Osteoblast (primary cell): Measurements from ENCODE around the gene CAV1. TPM values are rescaled to one million over a fixed set of nuclear protein-coding genes. Genes with fewer than 3 reads are reported as not detected.
A peak's percentile ranks its signal among the peaks of the same experiment; 100 is the strongest.

Experiments used
- DNase-seq: peaks from one replicate; pipeline ENCODE4 v3.0.0; 2011; ENCODE audit warnings: low spot score, mixed read lengths; ENCODE audit not compliant: insufficient read length; ENCODE audit errors: missing footprints
- H2AFZ ChIP-seq: 2 replicates; pipeline ENCODE4 v1.6.0; 2011; ENCODE audit warnings: mild to moderate bottlenecking, low read length
- H3K27ac ChIP-seq: 2 replicates; pipeline ENCODE4 v1.5.1; 2011; ENCODE audit warnings: mild to moderate bottlenecking, low read depth, low read length, moderate library complexity
- H3K27me3 ChIP-seq: 2 replicates; pipeline ENCODE4 v1.6.0; 2012; ENCODE audit warnings: mild to moderate bottlenecking, control low read depth, inconsistent platforms, low read length, moderate library complexity; ENCODE audit not compliant: insufficient read depth
- H3K36me3 ChIP-seq: 2 replicates; pipeline ENCODE4 v1.5.1; 2011; ENCODE audit warnings: mild to moderate bottlenecking, low read length, control low read depth, moderate library complexity; ENCODE audit not compliant: insufficient read depth
- H3K4me1 ChIP-seq: 2 replicates; pipeline ENCODE4 v1.5.1; 2011; ENCODE audit warnings: mild to moderate bottlenecking, low read length, control low read depth, moderate library complexity; ENCODE audit not compliant: insufficient read depth
- H3K4me2 ChIP-seq: 2 replicates; pipeline ENCODE4 v1.6.0; 2011; ENCODE audit warnings: mild to moderate bottlenecking, low read length; ENCODE audit not compliant: insufficient read depth
- H3K4me3 ChIP-seq: fragments of 200-600 bp; sonication (generic); 3 replicates; pipeline ENCODE4 v1.5.1; 2012; ENCODE audit warnings: mild to moderate bottlenecking, low read length, inconsistent platforms; ENCODE audit not compliant: insufficient read depth
- H3K79me2 ChIP-seq: 2 replicates; pipeline ENCODE4 v1.6.0; 2012; ENCODE audit warnings: mild to moderate bottlenecking, low read length, control low read depth, inconsistent platforms; ENCODE audit not compliant: insufficient read depth
- H3K9me3 ChIP-seq: 2 replicates; pipeline ENCODE4 v1.5.1; 2011; ENCODE audit warnings: low read depth, low read length, control low read depth
- H4K20me1 ChIP-seq: 2 replicates; pipeline ENCODE4 v1.6.0; 2012; ENCODE audit warnings: mild to moderate bottlenecking, low read length, control low read depth; ENCODE audit not compliant: insufficient read depth
- total RNA-seq: library from RNA; depleted of rRNA; stranded (reverse); fragments of >200 nt; gene quantifications from 2 replicates; pipeline ENCODE4 v1.2.3, GENCODE V29; 2012
- TF ChIP-seq, protein P1 (sequence below): IDR thresholded peaks from 2 replicates; pipeline ENCODE4 v1.5.1; 2011; ENCODE audit warnings: mild to moderate bottlenecking, low read depth, low read length, moderate library complexity; ENCODE audit errors: extremely low read depth

Gene CAV1
- total RNA-seq, 1 donor: 337 TPM

GRCh38 chr7:116528008-116528789 lies 3.4 kb downstream of the CAV1 start:
- Histone ChIP-seq H3K4me3 (peak overlapping the region; percentile 96), H3K27ac (peak overlapping the region; percentile 86), H4K20me1 (peaks cover 3% of the 10 kb centered on the region), H3K9me3 (no peaks in the 10 kb centered on the region), H3K27me3 (no peaks in the 10 kb centered on the region), H3K36me3 (peaks cover 31% of the 10 kb centered on the region), H2AFZ (no peak overlapping the region), H3K79me2 (peaks cover 79% of the 10 kb centered on the region), H3K4me2 (peak overlapping the region; percentile 96), H3K4me1 (peaks cover 57% of the 10 kb centered on the region)
- DNase-seq: peak; percentile 97
- TF ChIP-seq, protein P1, sequence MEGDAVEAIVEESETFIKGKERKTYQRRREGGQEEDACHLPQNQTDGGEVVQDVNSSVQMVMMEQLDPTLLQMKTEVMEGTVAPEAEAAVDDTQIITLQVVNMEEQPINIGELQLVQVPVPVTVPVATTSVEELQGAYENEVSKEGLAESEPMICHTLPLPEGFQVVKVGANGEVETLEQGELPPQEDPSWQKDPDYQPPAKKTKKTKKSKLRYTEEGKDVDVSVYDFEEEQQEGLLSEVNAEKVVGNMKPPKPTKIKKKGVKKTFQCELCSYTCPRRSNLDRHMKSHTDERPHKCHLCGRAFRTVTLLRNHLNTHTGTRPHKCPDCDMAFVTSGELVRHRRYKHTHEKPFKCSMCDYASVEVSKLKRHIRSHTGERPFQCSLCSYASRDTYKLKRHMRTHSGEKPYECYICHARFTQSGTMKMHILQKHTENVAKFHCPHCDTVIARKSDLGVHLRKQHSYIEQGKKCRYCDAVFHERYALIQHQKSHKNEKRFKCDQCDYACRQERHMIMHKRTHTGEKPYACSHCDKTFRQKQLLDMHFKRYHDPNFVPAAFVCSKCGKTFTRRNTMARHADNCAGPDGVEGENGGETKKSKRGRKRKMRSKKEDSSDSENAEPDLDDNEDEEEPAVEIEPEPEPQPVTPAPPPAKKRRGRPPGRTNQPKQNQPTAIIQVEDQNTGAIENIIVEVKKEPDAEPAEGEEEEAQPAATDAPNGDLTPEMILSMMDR: no peak

GRCh38 chr7:116529250-116529649 lies 4.4 kb downstream of the CAV1 start:
- H3K27ac ChIP-seq: peak overlapping the region; percentile 59
- no peak overlapping the region for H2AFZ ChIP-seq
- peaks cover 34% of the 10 kb centered on the region for H3K36me3 ChIP-seq
- H3K4me1 ChIP-seq: peaks cover 49% of the 10 kb centered on the region
- no peak for DNase-seq
- H3K27me3 ChIP-seq: no peaks in the 10 kb centered on the region
- H3K4me2 ChIP-seq: peak overlapping the region; percentile 96
- peak overlapping the region; percentile 4 for H3K4me3 ChIP-seq
- TF ChIP-seq, protein P1: no peak
- H3K9me3 ChIP-seq: no peaks in the 10 kb centered on the region
- peaks cover 3% of the 10 kb centered on the region for H4K20me1 ChIP-seq
- peaks cover 87% of the 10 kb centered on the region for H3K79me2 ChIP-seq

GRCh38 chr7:116530107-116530820 lies 5.4 kb downstream of the CAV1 start:
- TF ChIP-seq, protein P1: no peak

More at GRCh38 chr7:116530107-116530820, 5.4 kb downstream of the CAV1 start:
- H3K4me2 ChIP-seq: peak overlapping the region; percentile 96
- no peaks in the 10 kb centered on the region for H3K9me3 ChIP-seq
- no peaks in the 10 kb centered on the region for H3K27me3 ChIP-seq
- no peak overlapping the region for H2AFZ ChIP-seq
- peaks cover 55% of the 10 kb centered on the region for H3K4me1 ChIP-seq
- peak overlapping the region; percentile 10 for H3K4me3 ChIP-seq
- H3K27ac ChIP-seq: peak overlapping the region; percentile 59
- no peak for DNase-seq
- H3K36me3 ChIP-seq: peaks cover 42% of the 10 kb centered on the region
- H4K20me1 ChIP-seq: peaks cover 3% of the 10 kb centered on the region
- H3K79me2 ChIP-seq: peaks cover 93% of the 10 kb centered on the region
